K562 (cell line): ENCODE data around the gene MBOAT7. TPM values are rescaled to one million over a fixed set of nuclear protein-coding genes. Genes with fewer than 3 reads are reported as not detected.

Source experiments
- CSDE1 ChIP-seq, 2 experiments: fragments of 450-650 bp; IDR thresholded peaks; 2 replicates each; pipeline ENCODE4 v1.6.1; 2016; ENCODE audit warnings: mild to moderate bottlenecking in 1 of 2
- EP300 ChIP-seq: IDR thresholded peaks from 2 replicates; pipeline ENCODE4 v1.6.1; 2012; ENCODE audit warnings: low read length, improper control_type of control experiment
- JUNB ChIP-seq: fragments of 450-650 bp; formaldehyde crosslinking; conservative IDR thresholded peaks from 2 replicates; pipeline ENCODE4 v1.4.0; 2020; ENCODE audit warnings: mild to moderate bottlenecking
- NEUROD1 ChIP-seq: fragments of 150-350 bp; IDR thresholded peaks from 2 replicates; pipeline ENCODE4 v1.6.1; 2014; ENCODE audit warnings: borderline replicate concordance, low read length, low read depth; ENCODE audit not compliant: partially characterized antibody
- POLR2B ChIP-seq: fragments of 450-650 bp; IDR thresholded peaks from 2 replicates; pipeline ENCODE4 v1.6.1; 2018; ENCODE audit warnings: low read depth; ENCODE audit not compliant: partially characterized antibody
- RBM39 ChIP-seq: fragments of 200-400 bp; formaldehyde crosslinking; optimal IDR thresholded peaks from 2 replicates; pipeline ENCODE3; 2018; ENCODE audit warnings: low read depth, low read length
- SIN3B ChIP-seq: fragments of 450-650 bp; IDR thresholded peaks from 2 replicates; pipeline ENCODE4 v1.6.1; 2017; ENCODE audit warnings: low read depth, mild to moderate bottlenecking, moderate library complexity
- SMARCB1 ChIP-seq: IDR thresholded peaks from 2 replicates; pipeline ENCODE4 v1.6.1; 2011; ENCODE audit warnings: improper control_type of control experiment, low read depth; ENCODE audit not compliant: insufficient read length
- SREBF2 ChIP-seq: sonication (generic); formaldehyde crosslinking; IDR thresholded peaks from 2 replicates; pipeline ENCODE4 v1.4.0; 2020; ENCODE audit warnings: mild to moderate bottlenecking, missing genetic modification reagents
- TAF9B ChIP-seq: fragments of 450-650 bp; IDR thresholded peaks from 2 replicates; pipeline ENCODE4 v1.6.1; 2018; ENCODE audit warnings: mild to moderate bottlenecking; ENCODE audit not compliant: partially characterized antibody
- ZC3H4 ChIP-seq: sonication (generic); formaldehyde crosslinking; IDR thresholded peaks from 2 replicates; pipeline ENCODE4 v1.9.0; 2021; ENCODE audit warnings: missing genetic modification reagents, borderline replicate concordance
- ZNF232 ChIP-seq: sonication (generic); formaldehyde crosslinking; IDR thresholded peaks from 2 replicates; pipeline ENCODE4 v1.8.0; 2022; ENCODE audit warnings: mild to moderate bottlenecking, missing genetic modification reagents
- ZNF24 ChIP-seq: fragments of 450-650 bp; IDR thresholded peaks from 2 replicates; pipeline ENCODE4 v1.6.1; 2016
- ZNF707 ChIP-seq: fragments of 250-450 bp; sonication (Bioruptor Pico); conservative IDR thresholded peaks from 2 replicates; pipeline ENCODE4 v1.8.0; 2022; ENCODE audit warnings: inconsistent platforms, mild to moderate bottlenecking, moderate library complexity
- polyA plus RNA-seq, 8 experiments: library from polyadenylated mRNA; depleted of rRNA in 4 of 8; stranded (reverse) in 5 of 8; unstranded in 3 of 8; fragments of >200 nt; fragmentation: Nextera tagmentation in 2 of 8; fragmentation: Illumina TruSeq in 1 of 8; extraction: Ambion mirVana in 2 of 8; extraction: Trizol in 1 of 8; gene quantifications; 2 replicates each; pipeline versions ENCODE4 v1.2.1 to v1.2.3, GENCODE V29; 2011 to 2014; ENCODE audit warnings: inconsistent platforms in 1 of 8, missing spikeins in 1 of 8
- total RNA-seq, 7 experiments: library from RNA; depleted of rRNA in 6 of 7; stranded (reverse); fragments of >200 nt in 6 of 7; fragmentation: Illumina TruSeq in 2 of 7; extraction: Trizol in 2 of 7; gene quantifications; 2 replicates each; pipeline versions ENCODE4 v1.2.1 to v1.2.3, GENCODE V29; 2011 to 2021; ENCODE audit warnings: low replicate concordance in 1 of 7
- TF ChIP-seq, protein P1 (sequence below): fragments of 200-800 bp; sonication (Bioruptor generic); IDR thresholded peaks from 2 replicates; pipeline ENCODE4 v1.6.1; 2016; ENCODE audit warnings: missing genetic modification characterization, missing compliant biosample characterization
- TF ChIP-seq, protein P2 (sequence below): fragments of 250-450 bp; sonication (Bioruptor Pico); IDR thresholded peaks from 2 replicates; pipeline ENCODE4 v1.5.0; 2021; ENCODE audit warnings: mild to moderate bottlenecking, borderline replicate concordance
- TF ChIP-seq, protein P3 (sequence below): fragments of 250-450 bp; sonication (Bioruptor Pico); IDR thresholded peaks from 2 replicates; pipeline ENCODE4 v1.8.0; 2022; ENCODE audit warnings: moderate library complexity, mild to moderate bottlenecking, inconsistent platforms
- TF ChIP-seq, protein P4 (sequence below): fragments of 250-450 bp; sonication (Bioruptor Pico); IDR thresholded peaks from 2 replicates; pipeline ENCODE4 v1.5.0; 2020; ENCODE audit warnings: mild to moderate bottlenecking, borderline replicate concordance

MBOAT7 gene
- total and polyA plus RNA-seq, 9 of the 15 experiments (the other 6 are each of a cell fraction or from before 2014, with no cell fraction given): 1.4 to 153 (median 56.1) TPM

DNA sequence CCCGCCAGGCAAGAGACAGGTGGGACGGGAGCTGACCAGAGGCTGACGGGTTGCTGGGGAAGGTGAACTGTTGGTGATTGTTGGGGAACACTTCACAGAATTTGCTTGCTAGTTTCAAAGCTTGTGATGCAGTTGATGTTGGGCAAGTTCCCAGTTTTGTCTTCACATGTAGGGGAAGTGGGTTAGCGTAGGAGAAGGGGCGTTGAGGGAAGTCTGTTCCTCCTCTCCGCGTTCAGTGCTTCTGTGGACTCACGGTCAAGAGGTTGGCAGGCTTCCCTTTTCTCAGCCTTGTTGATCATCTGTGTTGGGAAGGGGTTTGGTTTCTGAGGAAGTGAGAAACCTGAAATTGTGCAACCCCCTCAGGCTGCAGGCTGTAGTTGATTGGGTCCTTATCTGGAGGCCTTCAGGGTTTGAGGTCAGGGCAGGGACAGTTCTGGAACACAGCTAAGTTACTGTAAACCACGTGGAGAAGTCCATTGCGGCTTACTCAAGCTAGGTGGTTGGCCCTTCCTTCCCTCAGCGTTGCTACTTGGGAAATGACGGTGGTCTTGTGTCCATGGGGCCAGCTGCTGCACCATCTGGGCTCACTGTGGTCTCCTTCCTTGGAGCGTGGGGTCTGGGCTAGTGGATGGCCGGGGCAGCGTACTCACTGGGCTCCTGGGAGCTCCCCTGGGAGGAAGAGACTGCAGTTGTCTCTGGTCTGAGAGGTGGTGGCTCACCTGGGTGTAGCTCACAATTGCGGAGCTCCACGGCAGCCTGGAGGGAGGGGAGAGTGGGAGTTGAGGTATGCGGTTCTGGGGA lies 18.8 kb upstream of the MBOAT7 start (continued):
- TF ChIP-seq, protein P1, sequence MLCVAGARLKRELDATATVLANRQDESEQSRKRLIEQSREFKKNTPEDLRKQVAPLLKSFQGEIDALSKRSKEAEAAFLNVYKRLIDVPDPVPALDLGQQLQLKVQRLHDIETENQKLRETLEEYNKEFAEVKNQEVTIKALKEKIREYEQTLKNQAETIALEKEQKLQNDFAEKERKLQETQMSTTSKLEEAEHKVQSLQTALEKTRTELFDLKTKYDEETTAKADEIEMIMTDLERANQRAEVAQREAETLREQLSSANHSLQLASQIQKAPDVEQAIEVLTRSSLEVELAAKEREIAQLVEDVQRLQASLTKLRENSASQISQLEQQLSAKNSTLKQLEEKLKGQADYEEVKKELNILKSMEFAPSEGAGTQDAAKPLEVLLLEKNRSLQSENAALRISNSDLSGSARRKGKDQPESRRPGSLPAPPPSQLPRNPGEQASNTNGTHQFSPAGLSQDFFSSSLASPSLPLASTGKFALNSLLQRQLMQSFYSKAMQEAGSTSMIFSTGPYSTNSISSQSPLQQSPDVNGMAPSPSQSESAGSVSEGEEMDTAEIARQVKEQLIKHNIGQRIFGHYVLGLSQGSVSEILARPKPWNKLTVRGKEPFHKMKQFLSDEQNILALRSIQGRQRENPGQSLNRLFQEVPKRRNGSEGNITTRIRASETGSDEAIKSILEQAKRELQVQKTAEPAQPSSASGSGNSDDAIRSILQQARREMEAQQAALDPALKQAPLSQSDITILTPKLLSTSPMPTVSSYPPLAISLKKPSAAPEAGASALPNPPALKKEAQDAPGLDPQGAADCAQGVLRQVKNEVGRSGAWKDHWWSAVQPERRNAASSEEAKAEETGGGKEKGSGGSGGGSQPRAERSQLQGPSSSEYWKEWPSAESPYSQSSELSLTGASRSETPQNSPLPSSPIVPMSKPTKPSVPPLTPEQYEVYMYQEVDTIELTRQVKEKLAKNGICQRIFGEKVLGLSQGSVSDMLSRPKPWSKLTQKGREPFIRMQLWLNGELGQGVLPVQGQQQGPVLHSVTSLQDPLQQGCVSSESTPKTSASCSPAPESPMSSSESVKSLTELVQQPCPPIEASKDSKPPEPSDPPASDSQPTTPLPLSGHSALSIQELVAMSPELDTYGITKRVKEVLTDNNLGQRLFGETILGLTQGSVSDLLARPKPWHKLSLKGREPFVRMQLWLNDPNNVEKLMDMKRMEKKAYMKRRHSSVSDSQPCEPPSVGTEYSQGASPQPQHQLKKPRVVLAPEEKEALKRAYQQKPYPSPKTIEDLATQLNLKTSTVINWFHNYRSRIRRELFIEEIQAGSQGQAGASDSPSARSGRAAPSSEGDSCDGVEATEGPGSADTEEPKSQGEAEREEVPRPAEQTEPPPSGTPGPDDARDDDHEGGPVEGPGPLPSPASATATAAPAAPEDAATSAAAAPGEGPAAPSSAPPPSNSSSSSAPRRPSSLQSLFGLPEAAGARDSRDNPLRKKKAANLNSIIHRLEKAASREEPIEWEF (CRISPR knock-in tag): peak; percentile 38; the same call in 1 of the 2 replicates
- TF ChIP-seq JUNB (CRISPR knock-in tag) (no peak), POLR2B (peak; percentile 92), TAF9B (peak; percentile 72), RBM39 (no peak), ZNF24 (0 out of 2 replicates have a peak, but pooled peaks have one; percentile 54), ZNF707 (no peak), ZC3H4 (peak; percentile 62; the same call in 1 of the 2 replicates), SMARCB1 (no peak), SREBF2 (CRISPR knock-in tag) (no peak), ZNF232 (CRISPR knock-in tag) (no peak), EP300 (peak; percentile 92), CSDE1 (IDR thresholded peaks at IDR 0.05) (no peak), SIN3B (no peak), NEUROD1 (no peak)
- TF ChIP-seq, protein P2, sequence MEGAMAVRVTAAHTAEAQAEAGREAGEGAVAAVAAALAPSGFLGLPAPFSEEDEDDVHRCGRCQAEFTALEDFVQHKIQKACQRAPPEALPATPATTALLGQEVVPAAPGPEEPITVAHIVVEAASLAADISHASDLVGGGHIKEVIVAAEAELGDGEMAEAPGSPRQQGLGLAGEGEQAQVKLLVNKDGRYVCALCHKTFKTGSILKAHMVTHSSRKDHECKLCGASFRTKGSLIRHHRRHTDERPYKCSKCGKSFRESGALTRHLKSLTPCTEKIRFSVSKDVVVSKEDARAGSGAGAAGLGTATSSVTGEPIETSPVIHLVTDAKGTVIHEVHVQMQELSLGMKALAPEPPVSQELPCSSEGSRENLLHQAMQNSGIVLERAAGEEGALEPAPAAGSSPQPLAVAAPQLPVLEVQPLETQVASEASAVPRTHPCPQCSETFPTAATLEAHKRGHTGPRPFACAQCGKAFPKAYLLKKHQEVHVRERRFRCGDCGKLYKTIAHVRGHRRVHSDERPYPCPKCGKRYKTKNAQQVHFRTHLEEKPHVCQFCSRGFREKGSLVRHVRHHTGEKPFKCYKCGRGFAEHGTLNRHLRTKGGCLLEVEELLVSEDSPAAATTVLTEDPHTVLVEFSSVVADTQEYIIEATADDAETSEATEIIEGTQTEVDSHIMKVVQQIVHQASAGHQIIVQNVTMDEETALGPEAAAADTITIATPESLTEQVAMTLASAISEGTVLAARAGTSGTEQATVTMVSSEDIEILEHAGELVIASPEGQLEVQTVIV: no peak; the same call in 1 of the 2 replicates
- TF ChIP-seq, protein P3, sequence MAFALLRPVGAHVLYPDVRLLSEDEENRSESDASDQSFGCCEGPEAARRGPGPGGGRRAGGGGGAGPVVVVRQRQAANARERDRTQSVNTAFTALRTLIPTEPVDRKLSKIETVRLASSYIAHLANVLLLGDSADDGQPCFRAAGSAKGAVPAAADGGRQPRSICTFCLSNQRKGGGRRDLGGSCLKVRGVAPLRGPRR (CRISPR knock-in tag): peak; percentile 79; the same call in 1 of the 2 replicates
- TF ChIP-seq, protein P4, sequence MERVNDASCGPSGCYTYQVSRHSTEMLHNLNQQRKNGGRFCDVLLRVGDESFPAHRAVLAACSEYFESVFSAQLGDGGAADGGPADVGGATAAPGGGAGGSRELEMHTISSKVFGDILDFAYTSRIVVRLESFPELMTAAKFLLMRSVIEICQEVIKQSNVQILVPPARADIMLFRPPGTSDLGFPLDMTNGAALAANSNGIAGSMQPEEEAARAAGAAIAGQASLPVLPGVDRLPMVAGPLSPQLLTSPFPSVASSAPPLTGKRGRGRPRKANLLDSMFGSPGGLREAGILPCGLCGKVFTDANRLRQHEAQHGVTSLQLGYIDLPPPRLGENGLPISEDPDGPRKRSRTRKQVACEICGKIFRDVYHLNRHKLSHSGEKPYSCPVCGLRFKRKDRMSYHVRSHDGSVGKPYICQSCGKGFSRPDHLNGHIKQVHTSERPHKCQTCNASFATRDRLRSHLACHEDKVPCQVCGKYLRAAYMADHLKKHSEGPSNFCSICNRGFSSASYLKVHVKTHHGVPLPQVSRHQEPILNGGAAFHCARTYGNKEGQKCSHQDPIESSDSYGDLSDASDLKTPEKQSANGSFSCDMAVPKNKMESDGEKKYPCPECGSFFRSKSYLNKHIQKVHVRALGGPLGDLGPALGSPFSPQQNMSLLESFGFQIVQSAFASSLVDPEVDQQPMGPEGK (CRISPR knock-in tag): no peak
